PFSK-1 (cell line): Measurements from ENCODE around the gene BACE2.

Source experiments
- FOXP2 ChIP-seq: optimal IDR thresholded peaks from 2 replicates; pipeline ENCODE3; 2011; ENCODE audit warnings: borderline replicate concordance, control low read depth, inconsistent platforms; ENCODE audit not compliant: insufficient read depth; ENCODE audit errors: extremely low read length, extremely low read depth
- POLR2AphosphoS5 ChIP-seq: IDR thresholded peaks from 2 replicates; pipeline ENCODE4 v1.6.1; 2012; ENCODE audit warnings: low read depth, mild to moderate bottlenecking, control low read depth, low read length, moderate library complexity
- SIN3A ChIP-seq: IDR thresholded peaks from 2 replicates; pipeline ENCODE4 v1.6.1; 2012; ENCODE audit warnings: mild to moderate bottlenecking, low read length, moderate library complexity, borderline replicate concordance; ENCODE audit not compliant: insufficient read depth
- TAF1 ChIP-seq: IDR thresholded peaks from 2 replicates; pipeline ENCODE4 v1.6.1; 2012; ENCODE audit warnings: low read length, control low read depth, borderline replicate concordance; ENCODE audit not compliant: insufficient read depth
- TF ChIP-seq, protein P1 (sequence below), 2 experiments: IDR thresholded peaks; 2 replicates each; pipeline versions ENCODE4 v1.6.1 to v1.8.0; 2011 to 2012; ENCODE audit warnings: low read depth in 2 of 2, low read length in 2 of 2, control low read depth in 1 of 2, inconsistent platforms in 1 of 2, mild to moderate bottlenecking in 1 of 2, moderate library complexity in 1 of 2; ENCODE audit not compliant: insufficient read depth in 1 of 2

Gene BACE2

GRCh38 chr21:41227357-41228005 lies 59.5 kb downstream of the BACE2 start:
- TF ChIP-seq SIN3A, result no peak
- no peak for TF ChIP-seq POLR2AphosphoS5
- TF ChIP-seq TAF1, result no peak
- no peak for TF ChIP-seq FOXP2
- TF ChIP-seq, protein P1, sequence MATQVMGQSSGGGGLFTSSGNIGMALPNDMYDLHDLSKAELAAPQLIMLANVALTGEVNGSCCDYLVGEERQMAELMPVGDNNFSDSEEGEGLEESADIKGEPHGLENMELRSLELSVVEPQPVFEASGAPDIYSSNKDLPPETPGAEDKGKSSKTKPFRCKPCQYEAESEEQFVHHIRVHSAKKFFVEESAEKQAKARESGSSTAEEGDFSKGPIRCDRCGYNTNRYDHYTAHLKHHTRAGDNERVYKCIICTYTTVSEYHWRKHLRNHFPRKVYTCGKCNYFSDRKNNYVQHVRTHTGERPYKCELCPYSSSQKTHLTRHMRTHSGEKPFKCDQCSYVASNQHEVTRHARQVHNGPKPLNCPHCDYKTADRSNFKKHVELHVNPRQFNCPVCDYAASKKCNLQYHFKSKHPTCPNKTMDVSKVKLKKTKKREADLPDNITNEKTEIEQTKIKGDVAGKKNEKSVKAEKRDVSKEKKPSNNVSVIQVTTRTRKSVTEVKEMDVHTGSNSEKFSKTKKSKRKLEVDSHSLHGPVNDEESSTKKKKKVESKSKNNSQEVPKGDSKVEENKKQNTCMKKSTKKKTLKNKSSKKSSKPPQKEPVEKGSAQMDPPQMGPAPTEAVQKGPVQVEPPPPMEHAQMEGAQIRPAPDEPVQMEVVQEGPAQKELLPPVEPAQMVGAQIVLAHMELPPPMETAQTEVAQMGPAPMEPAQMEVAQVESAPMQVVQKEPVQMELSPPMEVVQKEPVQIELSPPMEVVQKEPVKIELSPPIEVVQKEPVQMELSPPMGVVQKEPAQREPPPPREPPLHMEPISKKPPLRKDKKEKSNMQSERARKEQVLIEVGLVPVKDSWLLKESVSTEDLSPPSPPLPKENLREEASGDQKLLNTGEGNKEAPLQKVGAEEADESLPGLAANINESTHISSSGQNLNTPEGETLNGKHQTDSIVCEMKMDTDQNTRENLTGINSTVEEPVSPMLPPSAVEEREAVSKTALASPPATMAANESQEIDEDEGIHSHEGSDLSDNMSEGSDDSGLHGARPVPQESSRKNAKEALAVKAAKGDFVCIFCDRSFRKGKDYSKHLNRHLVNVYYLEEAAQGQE (IDR thresholded peaks at IDR 0.05; ENCODE audit: insufficient read depth in 1 of 2, low read depth in 2 of 2, low read length in 2 of 2), result no peak

DNA sequence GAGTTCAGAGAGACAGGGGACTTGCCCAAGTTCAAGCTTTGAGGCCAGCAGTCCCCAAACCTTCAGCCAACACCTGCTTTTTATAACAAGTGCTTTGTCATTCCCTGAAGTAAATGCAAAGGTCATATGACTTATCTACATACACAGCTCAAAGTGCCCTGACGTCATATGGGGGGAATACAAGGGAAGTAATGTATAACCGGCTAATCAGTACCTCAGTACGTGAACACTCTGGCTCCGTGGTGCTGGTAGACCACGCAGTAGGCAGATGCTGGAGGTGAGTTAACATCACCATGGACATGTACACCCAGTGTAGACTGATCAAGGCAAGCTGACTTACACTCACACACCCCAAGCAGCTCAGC lies 60.0 kb downstream of the BACE2 start:
- TF ChIP-seq POLR2AphosphoS5 (no peak), TAF1 (no peak), SIN3A (no peak), FOXP2 (no peak)
- TF ChIP-seq, protein P1 (IDR thresholded peaks at IDR 0.05; ENCODE audit: insufficient read depth in 1 of 2, low read depth in 2 of 2, low read length in 2 of 2), result no peak

DNA sequence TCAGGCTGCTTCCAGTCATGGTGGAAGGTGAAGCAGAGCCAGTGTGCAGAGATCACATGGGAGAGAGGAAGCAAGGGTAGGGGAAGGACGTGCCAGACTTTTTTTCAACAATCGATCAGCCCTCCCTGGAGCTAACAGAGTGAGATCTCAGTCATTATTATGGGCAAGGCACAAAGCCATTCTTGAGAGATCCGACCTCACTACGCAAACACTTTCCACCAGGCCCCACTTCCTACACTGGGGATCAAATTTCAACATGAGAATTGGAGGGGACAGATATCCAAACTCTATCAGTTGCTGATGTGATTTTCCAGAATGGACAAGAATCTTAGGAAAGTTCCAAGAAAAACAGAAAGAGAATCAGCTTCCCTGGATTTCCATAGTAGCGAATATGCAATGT lies 60.5 kb downstream of the BACE2 start:
- no peak for TF ChIP-seq FOXP2
- TF ChIP-seq TAF1, result no peak

DNA sequence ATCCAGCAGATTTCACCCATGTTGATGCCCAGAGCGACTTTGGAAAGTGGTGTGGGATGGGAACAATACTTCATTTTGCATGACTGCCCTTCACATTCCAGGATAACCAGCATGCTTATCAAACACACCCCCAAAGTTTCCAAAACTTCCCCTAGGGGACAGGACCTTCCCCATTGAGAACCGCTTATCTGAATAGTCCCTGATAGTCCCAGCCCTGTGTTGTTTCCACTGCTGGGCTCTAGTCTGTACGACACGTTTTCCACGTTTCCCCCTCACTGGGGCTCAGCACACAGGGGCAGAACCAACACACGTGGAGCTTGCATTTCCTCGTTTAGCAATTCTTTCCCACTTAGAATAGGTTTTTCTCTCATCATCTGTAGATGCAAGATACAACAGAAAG lies 61.0 kb downstream of the BACE2 start:
- TF ChIP-seq, protein P1 (IDR thresholded peaks at IDR 0.05; ENCODE audit: insufficient read depth in 1 of 2, low read depth in 2 of 2, low read length in 2 of 2), result no peak
- TF ChIP-seq POLR2AphosphoS5, result no peak
- TF ChIP-seq TAF1, result no peak
- no peak for TF ChIP-seq FOXP2
- TF ChIP-seq SIN3A, result no peak

- TF ChIP-seq POLR2AphosphoS5, result no peak
- TF ChIP-seq, protein P1 (IDR thresholded peaks at IDR 0.05; ENCODE audit: insufficient read depth in 1 of 2, low read depth in 2 of 2, low read length in 2 of 2), result no peak
- no peak for TF ChIP-seq FOXP2
- no peak for TF ChIP-seq TAF1
Observed at GRCh38 chr21:41229509-41230248, 61.7 kb downstream of the BACE2 start.
